Breast epithelium (tissue), 4 donors: Measurements from ENCODE around the gene VDAC2. TPM values are rescaled to one million over a fixed set of nuclear protein-coding genes. Genes with fewer than 3 reads are reported as not detected.
A peak's percentile ranks its signal among the peaks of the same experiment; 100 is the strongest.

Experiments
- DNase-seq, 2 donors: peaks; one replicate each; pipeline ENCODE4 v3.0.0-alpha.2; 2019; ENCODE audit warnings: low spot score in 2 of 2
- H3K27ac ChIP-seq, 2 donors: fragments of 200-600 bp; sonication (generic) in 1 of 2; one replicate each; pipeline ENCODE4 v1.5.1; 2016 to 2019; ENCODE audit warnings: mild to moderate bottlenecking in 1 of 2
- H3K27me3 ChIP-seq, 2 donors: fragments of 200-600 bp; sonication (generic) in 1 of 2; one replicate each; pipeline versions ENCODE4 v1.5.1 to v1.6.0; 2017 to 2019; ENCODE audit warnings: control low read depth in 1 of 2, mild to moderate bottlenecking in 1 of 2
- H3K36me3 ChIP-seq: fragments of 200-600 bp; one replicate; pipeline ENCODE4 v1.5.1; 2019
- H3K4me1 ChIP-seq, 2 donors: fragments of 200-600 bp; sonication (generic); one replicate each; pipeline ENCODE4 v1.5.1; 2016 to 2019; ENCODE audit warnings: control low read depth in 1 of 2
- H3K4me3 ChIP-seq, 3 donors: fragments of 200-600 bp; sonication (generic); 1 replicate in 2 of 3; 2 replicates in 1 of 3; pipeline ENCODE4 v1.5.1; 2016 to 2019; ENCODE audit warnings: mild to moderate bottlenecking in 3 of 3, moderate library complexity in 2 of 3
- H3K9me3 ChIP-seq, 2 donors: fragments of 200-600 bp; sonication (generic) in 1 of 2; one replicate each; pipeline ENCODE4 v1.5.1; 2016 to 2019; ENCODE audit warnings: control low read depth in 1 of 2
- CTCF ChIP-seq, 3 donors: fragments of 450-650 bp; IDR thresholded peaks; one replicate each; pipeline ENCODE4 v1.5.1; 2016 to 2017; ENCODE audit warnings: antibody characterized with exemption in 3 of 3, mild to moderate bottlenecking in 3 of 3, moderate library complexity in 3 of 3
- POLR2A ChIP-seq: fragments of 450-650 bp; IDR thresholded peaks from one replicate; pipeline ENCODE4 v1.6.1; 2016; ENCODE audit warnings: antibody characterized with exemption, mild to moderate bottlenecking, moderate library complexity
- POLR2AphosphoS5 ChIP-seq, 3 donors: sonication (generic); formaldehyde crosslinking; IDR thresholded peaks; one replicate each; pipeline ENCODE4 v1.6.1; 2017; ENCODE audit warnings: antibody characterized with exemption in 3 of 3
- intact Hi-C: fragments of 100-400 bp; cut with DNase I; formaldehyde crosslinking; loops from one replicate; pipeline ENCODE4 v1.15.1; 2023; ENCODE audit warnings: low total_unique reads
- total RNA-seq, 3 donors: library from RNA; depleted of rRNA; stranded (reverse); fragments of >200 nt; gene quantifications; one replicate each; pipeline ENCODE4 v1.1.0, GENCODE V29; 2016

VDAC2 gene
- total RNA-seq, 3 donors from 2014 or later, result 86.2 to 127 (median 91.6) TPM

GRCh38 chr10:75226095-75226494, 15.5 kb downstream of the VDAC2 start:
- DNase-seq, result no peak
- H3K4me3 ChIP-seq, result peak overlapping the region in 2 of 3 donors; percentile 4 to 39
- peak overlapping the region; percentile 95 to 96 for H3K27ac ChIP-seq
- peaks cover 4 to 30% of the 10 kb centered on the region in 2 donors for H3K4me1 ChIP-seq
- H3K9me3 ChIP-seq, result no peaks in the 10 kb centered on the region
- intact Hi-C loops, result no loop called here
- H3K27me3 ChIP-seq, result no peaks in the 10 kb centered on the region
- no peaks in the 10 kb centered on the region for H3K36me3 ChIP-seq
- TF ChIP-seq CTCF (IDR thresholded peaks at IDR 0.05) (no peak), POLR2AphosphoS5 (IDR thresholded peaks at IDR 0.05) (no peak)

- Histone ChIP-seq H3K9me3 (no peaks in the 10 kb centered on the region), H3K36me3 (no peaks in the 10 kb centered on the region), H3K4me1 (peaks cover 4 to 30% of the 10 kb centered on the region in 2 donors), H3K4me3 (no peak overlapping the region), H3K27ac (peak overlapping the region; percentile 95 to 96), H3K27me3 (no peaks in the 10 kb centered on the region)
- no peak for DNase-seq
- intact Hi-C loops, result no loop called here
- TF ChIP-seq CTCF (IDR thresholded peaks at IDR 0.05) (no peak), POLR2A (no peak), POLR2AphosphoS5 (IDR thresholded peaks at IDR 0.05) (no peak)
Measured at GRCh38 chr10:75226656-75227055, 16.1 kb downstream of the VDAC2 start.

GRCh38 chr10:75228278-75228677, 17.7 kb downstream of the VDAC2 start:
- Histone ChIP-seq H3K36me3 (no peaks in the 10 kb centered on the region), H3K9me3 (no peaks in the 10 kb centered on the region), H3K4me3 (no peak overlapping the region), H3K27ac (peak overlapping the region; percentile 52 to 66), H3K27me3 (no peaks in the 10 kb centered on the region), H3K4me1 (peaks cover 4 to 34% of the 10 kb centered on the region in 2 donors)
- intact Hi-C loops, result no loop called here
- TF ChIP-seq CTCF (IDR thresholded peaks at IDR 0.05), result no peak
- DNase-seq, result no peak

GRCh38 chr10:75228834-75229233, 18.2 kb downstream of the VDAC2 start:
- Histone ChIP-seq H3K36me3 (no peaks in the 10 kb centered on the region), H3K4me1 (peaks cover under 1 to 39% of the 10 kb centered on the region in 2 donors), H3K27me3 (no peaks in the 10 kb centered on the region), H3K27ac (peak overlapping the region; percentile 52 to 66), H3K4me3 (no peak overlapping the region), H3K9me3 (no peaks in the 10 kb centered on the region)
- DNase-seq, result no peak
- intact Hi-C loops, result no loop called here
- TF ChIP-seq POLR2AphosphoS5 (IDR thresholded peaks at IDR 0.05), result no peak
- no peak for TF ChIP-seq POLR2A
- TF ChIP-seq CTCF (IDR thresholded peaks at IDR 0.05), result no peak

DNA sequence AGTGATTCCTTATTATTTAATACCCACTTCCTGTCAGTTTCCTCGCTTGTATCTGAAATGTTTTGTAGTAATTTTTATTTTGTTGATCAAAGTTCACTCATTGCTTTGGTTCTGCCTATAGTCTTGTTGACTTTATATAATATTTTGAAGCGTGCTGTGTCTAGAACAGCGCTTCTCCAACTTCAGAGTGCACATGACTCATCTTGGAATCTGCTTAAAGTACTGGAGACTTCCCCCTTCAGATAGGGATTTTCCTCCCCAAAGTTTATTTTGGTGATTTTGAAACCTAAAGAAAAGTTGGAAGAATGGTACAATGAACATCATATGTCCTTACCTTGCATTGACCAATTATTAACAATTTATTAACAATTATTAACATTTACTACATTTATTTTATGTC, 19.4 kb downstream of the VDAC2 start:
- no peak overlapping the region for H3K4me3 ChIP-seq
- H3K9me3 ChIP-seq, result no peaks in the 10 kb centered on the region
- no peak overlapping the region for H3K27ac ChIP-seq
- no peaks in the 10 kb centered on the region for H3K27me3 ChIP-seq
- no peak for DNase-seq
- intact Hi-C loops, result loop anchor here (10.0 kb wide), 1 partner anchor 125 kb away; a partner anchor contains a TSS
- H3K36me3 ChIP-seq, result no peaks in the 10 kb centered on the region
- no peak for TF ChIP-seq POLR2A
- no peak for TF ChIP-seq CTCF (IDR thresholded peaks at IDR 0.05)
- TF ChIP-seq POLR2AphosphoS5 (IDR thresholded peaks at IDR 0.05), result no peak
- peaks cover 6 to 32% of the 10 kb centered on the region in 2 donors for H3K4me1 ChIP-seq
